ENCODE results near the gene CCDC171. TPM values are rescaled to one million over a fixed set of nuclear protein-coding genes. Genes with fewer than 3 reads are reported as not detected.

The CCDC171 gene
- total and polyA plus RNA-seq, 10 of the 15 experiments (the other 5 are each of a cell fraction or from before 2014, with no cell fraction given), result 1.00 to 7.2 (median 2.8) TPM

DNA sequence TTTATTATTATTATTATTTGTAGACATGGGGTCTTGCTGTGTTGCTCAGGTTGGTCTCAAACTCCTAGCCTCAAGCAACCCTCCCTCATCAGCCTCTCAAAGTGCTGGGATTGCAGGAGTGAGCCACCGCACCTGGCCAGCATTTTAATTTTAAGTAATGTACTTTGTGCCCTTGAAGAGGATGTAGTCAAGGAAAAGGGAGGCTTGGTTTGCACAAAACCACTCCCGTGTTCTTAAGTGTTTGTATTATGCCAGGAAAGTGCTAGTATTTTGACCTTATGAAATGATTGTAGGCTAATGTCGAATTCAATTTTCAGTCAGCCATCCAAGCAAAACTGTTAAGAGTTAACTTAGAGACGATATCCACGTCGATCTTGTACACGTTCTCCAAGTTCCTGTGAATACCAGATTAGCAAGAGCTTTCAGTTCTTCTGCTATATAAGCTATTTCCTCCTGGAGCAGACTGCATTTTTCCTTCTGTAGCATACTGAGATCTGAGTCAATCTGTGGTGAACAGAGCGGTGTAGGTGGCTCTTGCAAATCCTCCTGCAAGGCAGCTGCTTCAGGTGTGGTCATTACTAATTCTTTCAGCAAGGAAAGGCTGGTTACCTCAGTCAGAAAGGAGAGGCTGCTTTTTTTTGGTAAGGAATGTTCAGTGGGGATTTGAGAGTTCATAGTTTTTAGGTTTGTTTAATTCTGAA is 23.7 kb downstream of the CCDC171 start:
- ChIA-PET RAD21 (ENCODE audit: unreplicated experiment) (no interaction called here), SMC1A (ENCODE audit: uncharacterized antibody, unreplicated experiment) (no interaction called here), CTCF (interaction anchor here (1.4 kb wide), 1 partner anchor 9 kb away, joined by 5 read pairs; no protein-coding TSS in a partner anchor), POLR2A (no interaction called here)
- no TSS peak for BruUV-seq (replicated peaks)
- Histone ChIP-seq H3K4me3 (no peak overlapping the region), H4K20me1 (ENCODE audit: control insufficient read depth, insufficient read depth) (no peaks in the 10 kb centered on the region), H3K79me2 (ENCODE audit: control insufficient read depth, insufficient read depth, low read length) (no peaks in the 10 kb centered on the region), H3K27ac (ENCODE audit: control insufficient read depth, insufficient read depth) (no peak overlapping the region), H3K27me3 (replicated peaks in 1 of 2; ENCODE audit: control insufficient read depth in 2 of 2, insufficient read depth in 2 of 2, low read length in 1 of 2) (no peaks in the 10 kb centered on the region), H3K4me1 (ENCODE audit: control insufficient read depth, insufficient read depth, low read length) (no peaks in the 10 kb centered on the region), H2AFZ (ENCODE audit: control insufficient read depth, low read depth, low read length) (no peak overlapping the region), H3K9me3 (replicated peaks; ENCODE audit: control insufficient read depth, insufficient read depth, low read length) (no peaks in the 10 kb centered on the region), H3K9ac (ENCODE audit: control insufficient read depth, insufficient read depth, low read length) (no peak overlapping the region), H3K4me2 (ENCODE audit: control insufficient read depth, insufficient read depth) (no peak overlapping the region), H3K36me3 (ENCODE audit: control insufficient read depth in 2 of 2, insufficient read depth in 2 of 2, low read length in 1 of 2) (no peaks in the 10 kb centered on the region)
- in situ Hi-C loops (cut with MboI), result no loop called here
- intact Hi-C loops (cut with micrococcal nuclease; ENCODE audit: unreplicated experiment), result no loop called here
- TF ChIP-seq ETV6 (conservative IDR thresholded peaks at IDR 0.05 in 1 of 2, IDR thresholded peaks at IDR 0.05 in 1 of 2; ENCODE audit: borderline replicate concordance in 1 of 2, low read depth in 1 of 2) (no peak), POU2F2 (IDR thresholded peaks at IDR 0.05; ENCODE audit: borderline replicate concordance, low read depth, low read length) (no peak), NR2F1 (conservative IDR thresholded peaks at IDR 0.05) (no peak), FOXK2 (IDR thresholded peaks at IDR 0.05) (no peak), BRCA1 (IDR thresholded peaks at IDR 0.05; ENCODE audit: low read depth, low read length) (no peak), RELA (IDR thresholded peaks at IDR 0.05; ENCODE audit: borderline replicate concordance, partially characterized antibody) (no peak), ZNF384 (IDR thresholded peaks at IDR 0.05; ENCODE audit: borderline replicate concordance, low read depth, low read length) (no peak), ATF7 (IDR thresholded peaks at IDR 0.05; ENCODE audit: low read depth) (no peak)
- TF ChIP-seq, protein P1, sequence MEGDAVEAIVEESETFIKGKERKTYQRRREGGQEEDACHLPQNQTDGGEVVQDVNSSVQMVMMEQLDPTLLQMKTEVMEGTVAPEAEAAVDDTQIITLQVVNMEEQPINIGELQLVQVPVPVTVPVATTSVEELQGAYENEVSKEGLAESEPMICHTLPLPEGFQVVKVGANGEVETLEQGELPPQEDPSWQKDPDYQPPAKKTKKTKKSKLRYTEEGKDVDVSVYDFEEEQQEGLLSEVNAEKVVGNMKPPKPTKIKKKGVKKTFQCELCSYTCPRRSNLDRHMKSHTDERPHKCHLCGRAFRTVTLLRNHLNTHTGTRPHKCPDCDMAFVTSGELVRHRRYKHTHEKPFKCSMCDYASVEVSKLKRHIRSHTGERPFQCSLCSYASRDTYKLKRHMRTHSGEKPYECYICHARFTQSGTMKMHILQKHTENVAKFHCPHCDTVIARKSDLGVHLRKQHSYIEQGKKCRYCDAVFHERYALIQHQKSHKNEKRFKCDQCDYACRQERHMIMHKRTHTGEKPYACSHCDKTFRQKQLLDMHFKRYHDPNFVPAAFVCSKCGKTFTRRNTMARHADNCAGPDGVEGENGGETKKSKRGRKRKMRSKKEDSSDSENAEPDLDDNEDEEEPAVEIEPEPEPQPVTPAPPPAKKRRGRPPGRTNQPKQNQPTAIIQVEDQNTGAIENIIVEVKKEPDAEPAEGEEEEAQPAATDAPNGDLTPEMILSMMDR (IDR thresholded peaks at IDR 0.05 in 2 of 3, conservative IDR thresholded peaks at IDR 0.05 in 1 of 3; ENCODE audit: control insufficient read depth in 2 of 3, extremely low read depth in 1 of 3, insufficient read depth in 1 of 3, low read depth in 3 of 3, low read length in 3 of 3), result no peak
- TF ChIP-seq, protein P2, sequence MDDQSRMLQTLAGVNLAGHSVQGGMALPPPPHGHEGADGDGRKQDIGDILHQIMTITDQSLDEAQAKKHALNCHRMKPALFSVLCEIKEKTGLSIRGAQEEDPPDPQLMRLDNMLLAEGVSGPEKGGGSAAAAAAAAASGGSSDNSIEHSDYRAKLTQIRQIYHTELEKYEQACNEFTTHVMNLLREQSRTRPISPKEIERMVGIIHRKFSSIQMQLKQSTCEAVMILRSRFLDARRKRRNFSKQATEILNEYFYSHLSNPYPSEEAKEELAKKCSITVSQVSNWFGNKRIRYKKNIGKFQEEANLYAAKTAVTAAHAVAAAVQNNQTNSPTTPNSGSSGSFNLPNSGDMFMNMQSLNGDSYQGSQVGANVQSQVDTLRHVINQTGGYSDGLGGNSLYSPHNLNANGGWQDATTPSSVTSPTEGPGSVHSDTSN (IDR thresholded peaks at IDR 0.05; ENCODE audit: insufficient replicate concordance, low read depth, low read length), result no peak
- TF ChIP-seq, protein P3, sequence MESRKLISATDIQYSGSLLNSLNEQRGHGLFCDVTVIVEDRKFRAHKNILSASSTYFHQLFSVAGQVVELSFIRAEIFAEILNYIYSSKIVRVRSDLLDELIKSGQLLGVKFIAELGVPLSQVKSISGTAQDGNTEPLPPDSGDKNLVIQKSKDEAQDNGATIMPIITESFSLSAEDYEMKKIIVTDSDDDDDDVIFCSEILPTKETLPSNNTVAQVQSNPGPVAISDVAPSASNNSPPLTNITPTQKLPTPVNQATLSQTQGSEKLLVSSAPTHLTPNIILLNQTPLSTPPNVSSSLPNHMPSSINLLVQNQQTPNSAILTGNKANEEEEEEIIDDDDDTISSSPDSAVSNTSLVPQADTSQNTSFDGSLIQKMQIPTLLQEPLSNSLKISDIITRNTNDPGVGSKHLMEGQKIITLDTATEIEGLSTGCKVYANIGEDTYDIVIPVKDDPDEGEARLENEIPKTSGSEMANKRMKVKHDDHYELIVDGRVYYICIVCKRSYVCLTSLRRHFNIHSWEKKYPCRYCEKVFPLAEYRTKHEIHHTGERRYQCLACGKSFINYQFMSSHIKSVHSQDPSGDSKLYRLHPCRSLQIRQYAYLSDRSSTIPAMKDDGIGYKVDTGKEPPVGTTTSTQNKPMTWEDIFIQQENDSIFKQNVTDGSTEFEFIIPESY (IDR thresholded peaks at IDR 0.05), result no peak
- FAIRE-seq (no peak), DNase-seq (ENCODE audit: low read depth, low spot score) (no peak), ATAC-seq (no peak)
- WGBS (ENCODE audit: insufficient coverage, insufficient replicate concordance, low lambda C conversion rate, missing lambda C conversion rate), result 89% methylated on average over 8 of the region's 8 CpGs

All from GM12878 (cell line).